Sigmoid colon (tissue), 7 donors: ENCODE measurements around the gene SLC17A5. TPM values are rescaled to one million over a fixed set of nuclear protein-coding genes. Genes with fewer than 3 reads are reported as not detected.

Experiments used
- DNase-seq: peaks from one replicate; pipeline ENCODE4 v3.0.0-alpha.2; 2019
- H3K27ac ChIP-seq, 4 donors: fragments of 200-600 bp; sonication (generic); one replicate each; pipeline ENCODE4 v1.5.1; 2016 to 2019; ENCODE audit warnings: mild to moderate bottlenecking in 1 of 4
- H3K27me3 ChIP-seq, 3 donors: fragments of 200-600 bp; sonication (generic); one replicate each; pipeline ENCODE4 v1.5.1; 2019; ENCODE audit warnings: mild to moderate bottlenecking in 1 of 3
- H3K36me3 ChIP-seq, 4 donors: fragments of 200-600 bp; sonication (generic); one replicate each; pipeline ENCODE4 v1.5.1; 2016 to 2019
- H3K4me1 ChIP-seq, 4 donors: fragments of 200-600 bp; sonication (generic); one replicate each; pipeline ENCODE4 v1.5.1; 2017 to 2019
- H3K4me3 ChIP-seq, 4 donors: fragments of 200-600 bp; sonication (generic); one replicate each; pipeline ENCODE4 v1.5.1; 2017 to 2019; ENCODE audit warnings: mild to moderate bottlenecking in 2 of 4, moderate library complexity in 1 of 4
- H3K9me3 ChIP-seq, 4 donors: fragments of 200-600 bp in 3 of 4; sonication (generic) in 3 of 4; one replicate each; pipeline versions ENCODE4 v1.5.1 to v1.6.1; 2013 to 2019
- CTCF ChIP-seq, 4 experiments: fragments of 450-650 bp in 3 of 4; fragments of 200-600 bp in 1 of 4; IDR thresholded peaks; one replicate each; pipeline ENCODE4 v1.5.1; 2016 to 2019; ENCODE audit warnings: antibody characterized with exemption in 4 of 4, mild to moderate bottlenecking in 3 of 4, moderate library complexity in 2 of 4
- EP300 ChIP-seq, 4 donors: sonication (generic); formaldehyde crosslinking; IDR thresholded peaks; one replicate each; pipeline ENCODE4 v1.6.1; 2017; ENCODE audit warnings: antibody characterized with exemption in 4 of 4
- POLR2A ChIP-seq, 2 donors: fragments of 450-650 bp; IDR thresholded peaks; one replicate each; pipeline ENCODE4 v1.6.1; 2016; ENCODE audit warnings: antibody characterized with exemption in 2 of 2, mild to moderate bottlenecking in 2 of 2, moderate library complexity in 2 of 2
- POLR2AphosphoS5 ChIP-seq, 4 donors: sonication (generic); formaldehyde crosslinking; IDR thresholded peaks; one replicate each; pipeline ENCODE4 v1.6.1; 2017; ENCODE audit warnings: antibody characterized with exemption in 4 of 4
- WGBS, 2 donors: extraction: QIAGEN DNeasy Blood & Tissue Kit; methylation state at CpG; one replicate each; pipeline ENCODE4 v1.1.7; 2013; 5-methylcytosine and 5-hydroxymethylcytosine counted together
- intact Hi-C: fragments of 100-400 bp; cut with DNase I; formaldehyde crosslinking; loops from one replicate; pipeline ENCODE4 v1.15.1; 2023
- polyA plus RNA-seq, 3 donors: library from polyadenylated mRNA; stranded (reverse); fragments of 200-250 nt; gene quantifications; one replicate each; pipeline ENCODE4 v1.2.3, GENCODE V29; 2013
- total RNA-seq, 4 donors: library from RNA; depleted of rRNA; stranded (reverse); fragments of >200 nt; gene quantifications; one replicate each; pipeline ENCODE4 v1.1.0, GENCODE V29; 2016
- donor health status: healthy with polysubstance abuse.
- donor health status: Bipolar disorder and iron deficiency.
- donor health status: healthy.

Gene SLC17A5
- total and polyA plus RNA-seq, 7 donors = 7.6 to 18.2 (median 12.7) TPM

GRCh38 chr6:73610444-73611275 is 43.1 kb downstream of the SLC17A5 start:
- H3K4me1 ChIP-seq = peaks cover 0 to 5% (median 2%) of the 10 kb centered on the region in 4 donors
- no peak for DNase-seq
- intact Hi-C loops = loop anchor here (1.0 kb wide), 1 partner anchor 95 kb away; no protein-coding TSS in a partner anchor
- peak overlapping the region in 1 of 4 donors; percentile 38 for H3K27ac ChIP-seq
- no peak overlapping the region for H3K4me3 ChIP-seq
- H3K36me3 ChIP-seq = peaks cover 8 to 66% (median 17%) of the 10 kb centered on the region in 4 donors
- TF ChIP-seq CTCF (IDR thresholded peaks at IDR 0.05) (peak; percentile 44 to 70 (median 52)), POLR2AphosphoS5 (IDR thresholded peaks at IDR 0.05) (peak in 1 of 4 donors; percentile 14), POLR2A (IDR thresholded peaks at IDR 0.05) (no peak), EP300 (IDR thresholded peaks at IDR 0.05) (no peak)
- no peaks in the 10 kb centered on the region for H3K9me3 ChIP-seq
- H3K27me3 ChIP-seq = no peaks in the 10 kb centered on the region
- WGBS, 2 donors = 55 to 71% methylated on average over 6 of the region's 6 CpGs

- Histone ChIP-seq H3K36me3 (peaks cover 0 to 49% (median 8%) of the 10 kb centered on the region in 4 donors), H3K4me1 (peaks cover 0 to 13% (median 2%) of the 10 kb centered on the region in 4 donors), H3K27ac (no peak overlapping the region), H3K27me3 (no peaks in the 10 kb centered on the region), H3K9me3 (no peaks in the 10 kb centered on the region), H3K4me3 (no peak overlapping the region)
- TF ChIP-seq POLR2AphosphoS5 (IDR thresholded peaks at IDR 0.05) = no peak
- TF ChIP-seq CTCF (IDR thresholded peaks at IDR 0.05) = no peak
- TF ChIP-seq POLR2A (IDR thresholded peaks at IDR 0.05) = no peak
- TF ChIP-seq EP300 (IDR thresholded peaks at IDR 0.05) = no peak
- DNase-seq = no peak
- intact Hi-C loops = no loop called here
- WGBS, 2 donors = 91 to 95% methylated on average over 4 of the region's 4 CpGs
Observed at GRCh38 chr6:73608761-73609160, 45.0 kb downstream of the SLC17A5 start.

GRCh38 chr6:73606428-73606827 is 47.4 kb downstream of the SLC17A5 start:
- intact Hi-C loops = no loop called here
- Histone ChIP-seq H3K4me1 (peaks cover 0 to 17% (median 2%) of the 10 kb centered on the region in 4 donors), H3K36me3 (peaks cover 0 to 28% (median 0%) of the 10 kb centered on the region in 4 donors), H3K4me3 (no peak overlapping the region), H3K9me3 (no peaks in the 10 kb centered on the region), H3K27me3 (no peaks in the 10 kb centered on the region), H3K27ac (no peak overlapping the region)
- TF ChIP-seq POLR2A (IDR thresholded peaks at IDR 0.05) (no peak), EP300 (IDR thresholded peaks at IDR 0.05) (no peak), CTCF (IDR thresholded peaks at IDR 0.05) (no peak), POLR2AphosphoS5 (IDR thresholded peaks at IDR 0.05) (no peak)
- 65 to 89% methylated on average over 2 of the region's 2 CpGs for WGBS, 2 donors
- DNase-seq = no peak

- WGBS, 2 donors = 97 to 98% methylated on average over 5 of the region's 5 CpGs
- H3K9me3 ChIP-seq = no peaks in the 10 kb centered on the region
- no peak for DNase-seq
- H3K4me3 ChIP-seq = no peak overlapping the region
- no peaks in the 10 kb centered on the region for H3K27me3 ChIP-seq
- no peak overlapping the region for H3K27ac ChIP-seq
- peaks cover 0 to 12% (median 0%) of the 10 kb centered on the region in 4 donors for H3K4me1 ChIP-seq
- no peak for TF ChIP-seq EP300 (IDR thresholded peaks at IDR 0.05)
- no peak for TF ChIP-seq POLR2AphosphoS5 (IDR thresholded peaks at IDR 0.05)
- TF ChIP-seq CTCF (IDR thresholded peaks at IDR 0.05) = no peak
- no peak for TF ChIP-seq POLR2A (IDR thresholded peaks at IDR 0.05)
- intact Hi-C loops = no loop called here
- peaks cover 0 to 21% (median 0%) of the 10 kb centered on the region in 4 donors for H3K36me3 ChIP-seq
Observed at GRCh38 chr6:73604461-73604860, 49.3 kb downstream of the SLC17A5 start.
